Measurements from ENCODE around the gene PHF23. TPM values are rescaled to one million over a fixed set of nuclear protein-coding genes. Genes with fewer than 3 reads are reported as not detected.

The PHF23 gene
- total RNA-seq, 6 experiments from 2014 or later = 57.0 to 75.0 (median 68.2) TPM

DNA sequence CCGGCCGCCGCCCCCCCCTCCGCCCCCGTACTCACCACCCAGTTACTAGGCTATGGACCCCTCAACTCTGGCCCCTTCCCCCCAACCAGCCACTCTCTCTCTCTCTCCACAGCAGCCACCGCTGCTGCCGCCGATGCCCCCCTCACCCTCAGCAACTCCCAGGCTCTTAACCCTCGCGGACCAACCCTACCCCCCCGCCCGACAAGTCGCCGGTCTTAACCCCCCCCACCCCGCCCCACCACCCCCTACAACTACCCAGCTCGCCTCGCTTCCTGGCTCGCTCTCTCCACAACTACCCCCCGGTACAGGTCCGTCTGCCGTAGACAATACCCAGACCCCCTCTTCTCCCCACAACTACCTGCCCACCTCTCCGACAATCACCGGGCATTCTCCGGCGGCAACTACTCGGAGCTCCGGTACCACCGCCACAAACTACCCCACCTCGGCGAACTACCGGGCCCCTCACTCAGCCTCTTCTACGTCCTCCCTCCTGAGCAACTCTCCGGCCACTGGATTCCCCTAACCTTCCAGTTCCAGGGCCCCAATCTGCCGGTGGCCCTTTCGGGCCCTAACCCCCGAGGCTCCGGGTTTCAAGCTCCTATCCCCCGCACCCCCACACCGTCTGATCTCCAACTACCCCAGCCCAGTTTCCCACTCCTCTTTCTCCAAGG lies 702 bp downstream of the PHF23 start:
- TF ChIP-seq CTCF (IDR thresholded peaks at IDR 0.05) = no peak
- H3K4me1 Mint-ChIP-seq (ENCODE audit: low read depth) = peaks cover 62% of the 10 kb centered on the region
- H3K27ac Mint-ChIP-seq = peak overlapping the region; percentile 85
- H3K36me3 Mint-ChIP-seq (ENCODE audit: low read depth) = peaks cover 52% of the 10 kb centered on the region
- H3K4me3 Mint-ChIP-seq = peak overlapping the region; percentile 93
- H3K27me3 Mint-ChIP-seq (ENCODE audit: insufficient read depth) = peaks cover 12% of the 10 kb centered on the region
- no peak for DNase-seq
- no peaks in the 10 kb centered on the region for H3K9me3 Mint-ChIP-seq

- peaks cover 64% of the 10 kb centered on the region for H3K4me1 Mint-ChIP-seq (ENCODE audit: low read depth)
- H3K9me3 Mint-ChIP-seq = no peaks in the 10 kb centered on the region
- peak overlapping the region; percentile 93 for H3K4me3 Mint-ChIP-seq
- H3K27me3 Mint-ChIP-seq (ENCODE audit: insufficient read depth) = peaks cover 12% of the 10 kb centered on the region
- H3K36me3 Mint-ChIP-seq (ENCODE audit: low read depth) = peaks cover 58% of the 10 kb centered on the region
- no peak for DNase-seq
- peak overlapping the region; percentile 85 for H3K27ac Mint-ChIP-seq
- no peak for TF ChIP-seq CTCF (IDR thresholded peaks at IDR 0.05)
Observed at GRCh38 chr17:7237761-7238419, 1.4 kb downstream of the PHF23 start.

DNA sequence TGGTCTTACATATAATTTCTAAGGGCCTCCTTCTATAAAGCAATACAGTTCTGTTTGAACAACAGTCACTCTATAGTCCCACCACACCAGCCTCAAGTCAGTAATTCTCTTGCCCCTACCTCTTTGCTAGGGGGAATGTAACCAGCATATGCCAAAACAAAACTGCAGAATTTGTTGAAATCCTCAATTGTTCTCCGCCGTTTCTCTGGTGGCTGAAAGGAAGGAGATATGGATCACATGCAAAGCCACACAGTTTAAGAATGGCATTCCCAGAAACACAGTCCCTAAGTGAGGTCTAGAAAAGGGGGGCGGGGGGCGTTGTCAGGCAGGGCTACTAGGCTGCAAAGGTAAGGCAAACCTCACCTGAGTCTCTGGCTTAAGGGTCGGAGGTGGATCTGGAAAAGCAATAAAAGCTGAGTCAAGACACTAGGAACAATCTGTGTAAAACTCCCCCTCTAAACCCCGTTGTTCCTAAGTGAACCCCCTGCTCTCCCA lies 1.9 kb downstream of the PHF23 start:
- Mint-ChIP-seq H3K27ac (peak overlapping the region; percentile 85), H3K4me1 (ENCODE audit: low read depth) (peaks cover 68% of the 10 kb centered on the region), H3K27me3 (ENCODE audit: insufficient read depth) (peaks cover 12% of the 10 kb centered on the region), H3K4me3 (peak overlapping the region; percentile 93), H3K36me3 (ENCODE audit: low read depth) (peaks cover 60% of the 10 kb centered on the region), H3K9me3 (no peaks in the 10 kb centered on the region)
- no peak for TF ChIP-seq CTCF (IDR thresholded peaks at IDR 0.05)
- no peak for DNase-seq

- Mint-ChIP-seq H3K27ac (peak overlapping the region; percentile 85), H3K9me3 (no peaks in the 10 kb centered on the region), H3K27me3 (ENCODE audit: insufficient read depth) (peaks cover 10% of the 10 kb centered on the region), H3K4me3 (peak overlapping the region; percentile 93), H3K36me3 (ENCODE audit: low read depth) (peaks cover 65% of the 10 kb centered on the region), H3K4me1 (ENCODE audit: low read depth) (peaks cover 72% of the 10 kb centered on the region)
- no peak for TF ChIP-seq CTCF (IDR thresholded peaks at IDR 0.05)
- DNase-seq = no peak
Observed at GRCh38 chr17:7236808-7237207, 2.4 kb downstream of the PHF23 start.

DNA sequence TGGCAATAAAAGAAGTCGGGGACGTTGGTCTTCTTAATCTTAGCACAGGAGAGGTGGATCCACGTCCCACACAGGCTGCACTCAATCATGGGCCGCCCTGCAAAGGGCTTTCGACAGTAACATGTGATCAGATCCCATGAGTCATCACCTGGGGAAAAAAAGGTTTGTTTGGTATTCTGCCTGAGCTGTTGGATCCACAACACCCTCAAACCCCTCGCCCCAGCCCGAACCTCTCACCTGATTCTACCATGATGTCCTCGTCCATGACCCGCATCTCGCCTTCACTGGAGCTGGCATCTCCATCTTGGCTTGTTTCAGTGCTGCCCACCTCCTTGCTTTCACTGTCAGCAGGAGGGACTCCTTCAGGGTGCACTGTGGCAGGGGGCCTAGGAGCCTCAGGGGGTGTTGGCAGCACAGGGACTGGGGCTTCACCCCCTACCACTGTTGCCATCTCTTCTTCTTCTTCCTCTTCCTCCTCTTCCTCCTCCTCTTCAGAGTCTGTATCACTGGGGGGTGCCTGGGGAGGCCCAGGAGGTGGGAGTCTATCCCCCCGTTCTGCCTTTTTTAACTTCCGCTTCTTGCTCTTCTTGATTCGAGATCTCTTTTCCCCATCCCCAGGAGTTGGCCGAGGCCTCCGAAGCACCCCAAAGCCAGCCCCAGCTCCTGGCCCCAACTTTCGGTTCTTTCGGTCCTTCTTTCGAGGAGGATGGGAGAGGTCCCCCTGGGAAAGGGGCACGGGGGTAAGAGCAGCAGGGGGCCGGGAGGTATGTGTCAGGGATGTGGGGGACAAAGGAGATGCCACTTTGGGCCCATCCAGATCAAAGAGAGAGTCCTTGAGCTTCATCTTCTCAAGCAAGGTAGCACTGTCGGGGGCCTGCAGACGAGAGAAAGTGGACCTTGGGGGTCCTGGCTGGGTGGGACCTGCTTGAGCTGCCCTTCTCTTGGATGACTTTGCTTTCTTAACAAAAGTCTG lies 3.3 kb downstream of the PHF23 start:
- peaks cover 57% of the 10 kb centered on the region for H3K36me3 Mint-ChIP-seq (ENCODE audit: low read depth)
- H3K4me1 Mint-ChIP-seq (ENCODE audit: low read depth) = peaks cover 67% of the 10 kb centered on the region
- peak overlapping the region; percentile 97; the same call in 1 of the 2 replicates for H3K4me3 Mint-ChIP-seq
- H3K27me3 Mint-ChIP-seq (ENCODE audit: insufficient read depth) = peaks cover 10% of the 10 kb centered on the region
- no peaks in the 10 kb centered on the region for H3K9me3 Mint-ChIP-seq
- TF ChIP-seq CTCF (IDR thresholded peaks at IDR 0.05) = no peak
- no peak for DNase-seq
- H3K27ac Mint-ChIP-seq = peak overlapping the region; percentile 88
